H1 (cell line): ENCODE measurements around the gene ATP6V0A4. TPM values are rescaled to one million over a fixed set of nuclear protein-coding genes. Genes with fewer than 3 reads are reported as not detected.

Experiments used
- CTCF ChIA-PET: fragments of 300-600 bp; sonication (Branson Sonifier 250); formaldehyde crosslinking; loops from one replicate; lab custom pipeline; 2021; ENCODE audit not compliant: partially characterized antibody; lab: Charles Lee
- POLR2A ChIA-PET: fragments of 300-600 bp; sonication (Branson Sonifier 250); formaldehyde crosslinking; loops from one replicate; lab custom pipeline; 2021; ENCODE audit warnings: inconsistent platforms; ENCODE audit not compliant: partially characterized antibody; lab: Charles Lee
- DNase-seq, 2 experiments: peaks; one replicate each; pipeline versions ENCODE4 v3.0.0 to v3.0.0-alpha.2; 2010 to 2022; ENCODE audit warnings: low spot score in 2 of 2, low read depth in 1 of 2, mixed read lengths in 1 of 2
- FAIRE-seq: peaks from 2 replicates; lab custom pipeline; 2011; peaks lifted over from hg19 to GRCh38; lab: Jason Lieb, UNC
- H2AFZ ChIP-seq: 2 replicates; pipeline ENCODE4 v1.8.1; 2012; ENCODE audit warnings: low read length, inconsistent platforms
- H2AK5ac ChIP-seq: 2 replicates; pipeline ENCODE4 v1.6.1; 2013; ENCODE audit warnings: low read depth, low read length
- H2BK120ac ChIP-seq: replicated peaks from 2 replicates; pipeline ENCODE3; 2013; ENCODE audit warnings: low read depth, low read length, inconsistent platforms
- H2BK12ac ChIP-seq: 2 replicates; pipeline ENCODE4 v1.6.1; 2013; ENCODE audit warnings: low read depth, low read length
- H2BK15ac ChIP-seq: 2 replicates; pipeline ENCODE4 v1.6.1; 2013; ENCODE audit warnings: low read length
- H2BK20ac ChIP-seq: 2 replicates; pipeline ENCODE4 v1.6.1; 2013; ENCODE audit warnings: low read length
- H2BK5ac ChIP-seq: 2 replicates; pipeline ENCODE4 v1.6.1; 2013; ENCODE audit warnings: low read depth, low read length
- H3K14ac ChIP-seq: 2 replicates; pipeline ENCODE4 v1.6.1; 2013; ENCODE audit warnings: inconsistent platforms; ENCODE audit not compliant: insufficient read length
- H3K18ac ChIP-seq: 2 replicates; pipeline ENCODE4 v1.6.1; 2013; ENCODE audit warnings: low read length; ENCODE audit errors: extremely low read depth
- H3K23ac ChIP-seq: 2 replicates; pipeline ENCODE4 v1.6.1; 2013; ENCODE audit warnings: inconsistent platforms; ENCODE audit not compliant: insufficient read length
- H3K23me2 ChIP-seq: 2 replicates; pipeline ENCODE4 v1.6.1; 2013; ENCODE audit warnings: low read depth, low read length
- H3K27ac ChIP-seq: 2 replicates; pipeline ENCODE4 v1.6.1; 2011; ENCODE audit warnings: low read depth, low read length, inconsistent platforms
- H3K27me3 ChIP-seq, 4 experiments: replicated peaks in 1 of 4; 1 replicate in 1 of 4; 2 replicates in 3 of 4; pipeline versions ENCODE4 v1.6.1 to v1.8.1; 2011 to 2013; ENCODE audit warnings: low read length in 3 of 4, mild to moderate bottlenecking in 3 of 4, inconsistent platforms in 2 of 4, mixed read lengths in 2 of 4, moderate library complexity in 1 of 4; ENCODE audit not compliant: control insufficient read depth in 3 of 4, insufficient read depth in 3 of 4; ENCODE audit errors: extremely low read depth in 1 of 4
- H3K36me3 ChIP-seq, 4 experiments: 2 replicates each; pipeline versions ENCODE4 v1.6.1 to v1.8.1; 2011 to 2013; ENCODE audit warnings: mild to moderate bottlenecking in 4 of 4, low read length in 3 of 4, moderate library complexity in 2 of 4, control low read depth in 1 of 4, inconsistent platforms in 1 of 4; ENCODE audit not compliant: insufficient read depth in 4 of 4, control insufficient read depth in 2 of 4
- H3K4ac ChIP-seq: replicated peaks from 2 replicates; pipeline ENCODE3; 2013; ENCODE audit warnings: low read length, low read depth, mixed read lengths, inconsistent platforms; ENCODE audit not compliant: insufficient read length
- H3K4me1 ChIP-seq, 4 experiments: replicated peaks in 1 of 4; 1 replicate in 1 of 4; 2 replicates in 3 of 4; pipeline versions ENCODE4 v1.6.1 to v1.8.1; 2011 to 2013; ENCODE audit warnings: low read length in 3 of 4, inconsistent platforms in 2 of 4, mixed read lengths in 1 of 4; ENCODE audit not compliant: insufficient read depth in 4 of 4, control insufficient read depth in 3 of 4
- H3K4me2 ChIP-seq, 2 experiments: 2 replicates each; pipeline versions ENCODE4 v1.6.1 to v1.8.1; 2011 to 2013; ENCODE audit warnings: low read depth in 2 of 2, low read length in 2 of 2, control low read depth in 1 of 2, inconsistent platforms in 1 of 2, mild to moderate bottlenecking in 1 of 2; ENCODE audit not compliant: insufficient read depth in 1 of 2
- H3K4me3 ChIP-seq, 4 experiments: fragments of 200-600, 300-600 bp in 1 of 4; sonication (generic), shearing (Covaris generic), sonication (Bioruptor Twin) in 1 of 4; 2 replicates each; pipeline versions ENCODE4 v1.5.1 to v1.8.1; 2011 to 2016; ENCODE audit warnings: low read length in 4 of 4, low read depth in 3 of 4, control low read depth in 2 of 4, inconsistent platforms in 2 of 4, mild to moderate bottlenecking in 2 of 4, mixed read lengths in 1 of 4, moderate library complexity in 1 of 4; ENCODE audit not compliant: insufficient read depth in 2 of 4; ENCODE audit errors: extremely low read depth in 1 of 4
- H3K56ac ChIP-seq: replicated peaks from 2 replicates; pipeline ENCODE3; 2013; ENCODE audit warnings: low read depth, mild to moderate bottlenecking, mixed read lengths, low read length, inconsistent platforms; ENCODE audit not compliant: insufficient read length
- H3K79me1 ChIP-seq: 2 replicates; pipeline ENCODE4 v1.6.1; 2013; ENCODE audit warnings: low read depth, low read length, control low read depth
- H3K79me2 ChIP-seq, 2 experiments: 2 replicates each; pipeline versions ENCODE4 v1.6.1 to v1.8.1; 2012 to 2013; ENCODE audit warnings: low read length in 2 of 2, mild to moderate bottlenecking in 2 of 2, inconsistent platforms in 1 of 2; ENCODE audit not compliant: insufficient read depth in 2 of 2, control insufficient read depth in 1 of 2
- H3K9ac ChIP-seq, 4 experiments: replicated peaks in 1 of 4; 1 replicate in 1 of 4; 2 replicates in 3 of 4; pipeline versions ENCODE4 v1.6.1 to v1.8.1; 2011 to 2013; ENCODE audit warnings: low read depth in 3 of 4, low read length in 3 of 4, control low read depth in 2 of 4, mild to moderate bottlenecking in 2 of 4, moderate library complexity in 2 of 4, inconsistent platforms in 1 of 4; ENCODE audit errors: extremely low read depth in 1 of 4
- H3K9me3 ChIP-seq, 2 experiments: 2 replicates each; pipeline versions ENCODE4 v1.6.1 to v1.8.1; 2012 to 2013; ENCODE audit warnings: mild to moderate bottlenecking in 2 of 2, moderate library complexity in 2 of 2, control low read depth in 1 of 2, inconsistent platforms in 1 of 2, low read depth in 1 of 2, low read length in 1 of 2, mixed read lengths in 1 of 2; ENCODE audit not compliant: insufficient read depth in 2 of 2
- H4K20me1 ChIP-seq, 2 experiments: replicated peaks in 1 of 2; 2 replicates each; pipeline versions ENCODE3 to v1.8.1; 2011 to 2013; ENCODE audit warnings: inconsistent platforms in 2 of 2, low read length in 2 of 2, mild to moderate bottlenecking in 1 of 2; ENCODE audit not compliant: insufficient read depth in 2 of 2, control insufficient read depth in 1 of 2
- H4K5ac ChIP-seq: 2 replicates; pipeline ENCODE4 v1.6.1; 2013; ENCODE audit warnings: low read length, low read depth, mixed read lengths, inconsistent platforms; ENCODE audit not compliant: insufficient read length
- H4K8ac ChIP-seq: 2 replicates; pipeline ENCODE4 v1.8.0; 2013; ENCODE audit warnings: mild to moderate bottlenecking, moderate library complexity, low read length, inconsistent platforms; ENCODE audit not compliant: insufficient read depth; ENCODE audit errors: extremely low read depth
- H4K91ac ChIP-seq: replicated peaks from 2 replicates; pipeline ENCODE3; 2013; ENCODE audit warnings: low read length, mixed read lengths, inconsistent platforms; ENCODE audit not compliant: insufficient read length
- WGBS, 2 experiments: shearing (Covaris generic) in 1 of 2; methylation state at CpG; one replicate each; pipeline versions ENCODE4 v1.1.6 to v1.1.7; 2013 to 2015; ENCODE audit warnings: low lambda C conversion rate in 2 of 2, mixed read lengths in 2 of 2, inconsistent platforms in 1 of 2, low coverage in 1 of 2, missing lambda C conversion rate in 1 of 2; ENCODE audit not compliant: insufficient replicate concordance in 2 of 2, insufficient coverage in 1 of 2, insufficient read length in 1 of 2; ENCODE audit errors: extremely low coverage in 1 of 2, missing lambda C conversion rate in 1 of 2; 5-methylcytosine and 5-hydroxymethylcytosine counted together
- polyA plus RNA-seq, 7 experiments: library from polyadenylated mRNA; depleted of rRNA in 3 of 7; stranded (reverse) in 5 of 7; unstranded in 2 of 7; fragments of >200 nt in 5 of 7; fragments of 200-250 nt in 2 of 7; gene quantifications; 1 replicate in 5 of 7; 2 replicates in 1 of 7; 4 replicates in 1 of 7; pipeline versions ENCODE4 v1.2.1 to v1.2.3, GENCODE V29; 2011 to 2013; ENCODE audit warnings: missing spikeins in 2 of 7, mixed read lengths in 2 of 7
- total RNA-seq: library from RNA; stranded (reverse); fragmentation: NEBNext Ultra II Directional; extraction: Animal tissue kit (Norgen Biotek cat#: 25700); gene quantifications from 2 replicates; pipeline ENCODE4 v1.2.1, GENCODE V29; 2021

Gene ATP6V0A4
- total and polyA plus RNA-seq, 2 of the 8 experiments (the other 6 are each of a cell fraction or from before 2014, with no cell fraction given): 0.47 to 1.6 TPM

GRCh38 chr7:138784692-138785091 is 13.3 kb downstream of the ATP6V0A4 start:
- Histone ChIP-seq H4K8ac (no peak overlapping the region), H3K56ac (no peak overlapping the region), H3K23ac (no peak overlapping the region), H3K79me2 (no peaks in the 10 kb centered on the region), H4K20me1 (no peaks in the 10 kb centered on the region), H2BK15ac (no peak overlapping the region), H4K91ac (no peak overlapping the region), H2BK12ac (no peak overlapping the region), H3K9me3 (no peaks in the 10 kb centered on the region; a peak in 1 of 4 replicates), H3K9ac (no peak overlapping the region), H2BK5ac (no peak overlapping the region), H4K5ac (no peak overlapping the region), H3K27ac (no peak overlapping the region), H2BK120ac (no peak overlapping the region), H2AFZ (no peak overlapping the region), H3K79me1 (no peaks in the 10 kb centered on the region; the same call in 1 of the 2 replicates), H3K4ac (no peak overlapping the region), H3K36me3 (no peaks in the 10 kb centered on the region), H3K27me3 (no peaks in the 10 kb centered on the region), H2BK20ac (no peak overlapping the region), H2AK5ac (no peak overlapping the region), H3K4me2 (no peak overlapping the region), H3K14ac (no peak overlapping the region), H3K23me2 (no peaks in the 10 kb centered on the region), H3K4me3 (no peak overlapping the region), H3K4me1 (peaks cover 0 to 4% (median 0%) of the 10 kb centered on the region in 4 experiments; a peak in 1 of 7 replicates), H3K18ac (no peak overlapping the region)
- ChIA-PET POLR2A (no interaction called here), CTCF (interaction anchor here (0.7 to 1.4 kb wide), 2 partner anchors 17 to 193 kb away, joined by 3 to 5 read pairs; no protein-coding TSS in a partner anchor)
- DNase-seq (no peak), FAIRE-seq (no peak)
- 94% methylated on average over 4 of the region's 4 CpGs; no CpG with 5 or more reads in 1 of the 2 experiments for WGBS, 2 experiments
